Measurements from ENCODE around the gene NEUROG1.

Gene NEUROG1

GRCh38 chr5:135577421-135577820 lies 41.7 kb upstream of the NEUROG1 start:
- TF ChIP-seq CTCF (conservative IDR thresholded peaks at IDR 0.05; ENCODE audit: low read depth, low read length) = no peak
- peak overlapping the region; percentile 46 for H3K4me3 ChIP-seq (ENCODE audit: low read length)
- DNase-seq (ENCODE audit: low read depth) = no peak

GRCh38 chr5:135576075-135576599 lies 40.4 kb upstream of the NEUROG1 start:
- TF ChIP-seq CTCF (conservative IDR thresholded peaks at IDR 0.05; ENCODE audit: low read depth, low read length) = no peak
- no peak for DNase-seq (ENCODE audit: low read depth)
- no peak overlapping the region for H3K4me3 ChIP-seq (ENCODE audit: low read length)

- TF ChIP-seq CTCF (conservative IDR thresholded peaks at IDR 0.05; ENCODE audit: low read depth, low read length) = no peak
- DNase-seq (ENCODE audit: low read depth) = no peak
- H3K4me3 ChIP-seq (ENCODE audit: low read length) = no peak overlapping the region
Observed at GRCh38 chr5:135574493-135574892, 38.7 kb upstream of the NEUROG1 start.

- no peak for DNase-seq (ENCODE audit: low read depth)
- no peak overlapping the region for H3K4me3 ChIP-seq (ENCODE audit: low read length)
- no peak for TF ChIP-seq CTCF (conservative IDR thresholded peaks at IDR 0.05; ENCODE audit: low read depth, low read length)
Observed at GRCh38 chr5:135571902-135572301, 36.1 kb upstream of the NEUROG1 start.

GRCh38 chr5:135571066-135571609 lies 35.4 kb upstream of the NEUROG1 start:
- DNase-seq (ENCODE audit: low read depth) = no peak
- no peak for TF ChIP-seq CTCF (conservative IDR thresholded peaks at IDR 0.05; ENCODE audit: low read depth, low read length)
- no peak overlapping the region for H3K4me3 ChIP-seq (ENCODE audit: low read length)

GRCh38 chr5:135570453-135570764 lies 34.6 kb upstream of the NEUROG1 start:
- no peak overlapping the region for H3K4me3 ChIP-seq (ENCODE audit: low read length)
- DNase-seq (ENCODE audit: low read depth) = no peak
- TF ChIP-seq CTCF (conservative IDR thresholded peaks at IDR 0.05; ENCODE audit: low read depth, low read length) = no peak

GRCh38 chr5:135569755-135570452 lies 34.1 kb upstream of the NEUROG1 start:
- H3K4me3 ChIP-seq (ENCODE audit: low read length) = no peak overlapping the region
- DNase-seq (ENCODE audit: low read depth) = no peak
- peak; percentile 80 for TF ChIP-seq CTCF (conservative IDR thresholded peaks at IDR 0.05; ENCODE audit: low read depth, low read length)

Data from retinal pigment epithelial cell (primary cell).